WTC11 (cell line): ENCODE results near the gene PCDH19.

Experiments
- ATF1 ChIP-seq: sonication (generic); formaldehyde crosslinking; IDR thresholded peaks from 2 replicates; pipeline ENCODE4 v1.8.1; 2023; ENCODE audit warnings: mild to moderate bottlenecking, moderate library complexity, missing genetic modification reagents
- CBFB ChIP-seq: sonication (generic); formaldehyde crosslinking; IDR thresholded peaks from 2 replicates; pipeline ENCODE4 v1.8.1; 2022; ENCODE audit warnings: mild to moderate bottlenecking, low read depth, missing genetic modification reagents
- CREM ChIP-seq: sonication (generic); formaldehyde crosslinking; IDR thresholded peaks from 2 replicates; pipeline ENCODE4 v1.8.1; 2022; ENCODE audit warnings: mild to moderate bottlenecking, missing genetic modification reagents, moderate library complexity
- CTCF ChIP-seq: fragments of 200-600 bp; IDR thresholded peaks from 2 replicates; pipeline ENCODE4 v1.8.0; 2022; ENCODE audit warnings: antibody characterized with exemption
- FOXJ3 ChIP-seq: sonication (generic); formaldehyde crosslinking; IDR thresholded peaks from 2 replicates; pipeline ENCODE4 v1.9.0; 2021; ENCODE audit warnings: missing genetic modification reagents, mild to moderate bottlenecking, borderline replicate concordance
- PRDM15 ChIP-seq: sonication (generic); formaldehyde crosslinking; IDR thresholded peaks from 2 replicates; pipeline ENCODE4 v1.8.0; 2022; ENCODE audit warnings: missing genetic modification reagents
- RORB ChIP-seq: fragments of 250-450 bp; sonication (Bioruptor Pico); IDR thresholded peaks from 2 replicates; pipeline ENCODE4 v1.9.0; 2021; ENCODE audit warnings: mild to moderate bottlenecking
- SP1 ChIP-seq: sonication (generic); formaldehyde crosslinking; conservative IDR thresholded peaks from 2 replicates; pipeline ENCODE4 v1.8.1; 2022; ENCODE audit warnings: missing genetic modification reagents

- TF ChIP-seq FOXJ3 (CRISPR knock-in tag) = no peak
- TF ChIP-seq CREM (CRISPR knock-in tag) = no peak
- no peak for TF ChIP-seq CTCF
- no peak for TF ChIP-seq SP1 (CRISPR knock-in tag)
- no peak for TF ChIP-seq PRDM15 (CRISPR knock-in tag)
- no peak for TF ChIP-seq CBFB (CRISPR knock-in tag)
- TF ChIP-seq ATF1 = no peak
- no peak for TF ChIP-seq RORB (CRISPR knock-in tag)
These were observed 68.9 kb downstream of the PCDH19 start for GRCh38 chrX:100341142-100341510.
